ENCODE data around the gene ME3. TPM values are rescaled to one million over a fixed set of nuclear protein-coding genes. Genes with fewer than 3 reads are reported as not detected.
"Not testable (repeated sequence)": the region's sequence is repeated elsewhere in the genome, so short reads cannot be mapped to it uniquely, and the experiment has no call there.

ME3 gene
- total RNA-seq, 1 donor from 2014 or later, result 37.6 TPM

GRCh38 chr11:86433361-86434095 is 238.9 kb downstream of the ME3 start:
- DNase-seq (ENCODE audit: low spot score), result not testable (repeated sequence)

- no peak for DNase-seq (ENCODE audit: low spot score)
Measured at GRCh38 chr11:86431258-86431657, 241.2 kb downstream of the ME3 start.

- no peak for DNase-seq (ENCODE audit: low spot score)
Measured at GRCh38 chr11:86427441-86427840, 245.0 kb downstream of the ME3 start.

GRCh38 chr11:86423488-86423887 is 248.9 kb downstream of the ME3 start:
- not testable (repeated sequence) for DNase-seq (ENCODE audit: low spot score)

- no peak for DNase-seq (ENCODE audit: low spot score)
Measured at GRCh38 chr11:86422371-86422770, 250.0 kb downstream of the ME3 start.

GRCh38 chr11:86421946-86422345 is 250.5 kb downstream of the ME3 start:
- no peak for DNase-seq (ENCODE audit: low spot score)

DNA sequence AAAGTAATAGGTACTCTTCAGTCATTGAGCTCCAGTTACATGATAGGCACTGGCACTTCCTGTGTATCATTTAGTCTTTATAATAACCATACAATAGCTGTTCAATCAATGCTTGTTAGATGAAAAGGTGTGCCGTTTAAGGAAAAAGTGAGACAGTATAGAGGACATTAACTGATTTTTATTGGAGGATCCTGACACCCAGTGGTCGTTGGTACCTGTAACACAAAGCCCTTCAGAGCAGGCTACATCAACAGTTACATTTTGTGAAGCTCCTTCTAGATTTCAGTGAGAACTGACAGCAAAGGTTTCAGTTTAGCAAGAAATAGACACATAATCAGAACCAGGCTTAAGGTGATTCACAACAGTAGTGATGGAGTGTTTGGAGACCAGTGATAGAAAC is 253.5 kb downstream of the ME3 start:
- DNase-seq (ENCODE audit: low spot score), result no peak

DNA sequence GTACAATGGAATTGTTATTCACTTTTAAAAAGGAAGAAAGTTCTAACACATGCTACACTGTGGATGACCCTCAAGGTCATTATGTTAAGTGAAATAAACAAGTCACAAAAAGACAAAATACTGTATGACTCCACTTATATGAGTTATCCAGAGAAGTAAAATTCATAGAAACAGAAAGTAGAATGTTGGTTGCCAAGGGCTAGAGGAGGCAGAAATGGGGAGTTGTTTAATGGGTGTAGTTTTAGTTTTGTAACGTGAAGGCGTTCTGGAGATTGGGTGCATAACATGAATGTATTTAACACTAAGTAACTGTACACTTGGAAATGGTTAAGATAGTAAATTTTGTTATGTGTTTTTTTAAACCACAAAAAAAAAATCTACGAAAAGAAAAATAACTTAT is 253.9 kb downstream of the ME3 start:
- no peak for DNase-seq (ENCODE audit: low spot score)

DNA sequence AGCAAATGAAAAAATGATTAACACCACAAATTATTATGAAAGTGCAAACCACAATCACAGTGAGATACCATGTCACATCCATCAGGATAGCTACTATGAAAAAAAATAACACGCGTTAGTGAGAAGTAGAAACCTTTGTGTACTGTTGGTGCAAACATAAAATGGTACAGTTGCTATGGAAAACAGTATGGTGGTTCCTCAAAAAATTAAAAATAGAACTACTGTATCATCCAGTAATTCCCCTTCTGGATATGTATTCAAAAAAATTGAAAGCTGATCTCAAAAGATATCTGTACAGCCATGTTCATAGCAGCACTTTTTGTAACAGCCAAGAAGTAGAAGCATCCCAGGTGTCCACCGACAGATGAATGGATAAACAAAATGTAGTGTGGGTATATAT is 254.3 kb downstream of the ME3 start:
- no peak for DNase-seq (ENCODE audit: low spot score)

- DNase-seq (ENCODE audit: low spot score), result not testable (repeated sequence)
Measured at GRCh38 chr11:86416951-86417350, 255.5 kb downstream of the ME3 start.

DNA sequence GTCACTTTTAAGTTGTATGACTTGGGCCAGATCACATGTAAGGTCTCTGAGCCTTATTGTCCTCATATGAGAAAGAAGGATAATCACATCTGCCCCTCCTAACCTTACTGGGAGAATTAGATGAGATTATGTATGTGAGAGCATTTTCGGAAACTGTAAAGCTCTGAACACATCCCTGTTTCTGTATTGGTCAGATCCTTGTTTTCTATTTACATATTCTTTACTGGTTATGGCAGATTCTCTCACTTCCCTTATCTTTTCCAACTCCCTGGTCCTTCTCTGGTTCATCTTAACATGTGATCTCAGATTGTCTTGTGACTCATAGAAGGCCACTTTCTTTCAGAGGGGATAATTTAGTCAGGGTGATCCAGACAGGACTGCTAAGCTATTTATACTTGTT is 255.9 kb downstream of the ME3 start:
- DNase-seq (ENCODE audit: low spot score), result no peak

DNA sequence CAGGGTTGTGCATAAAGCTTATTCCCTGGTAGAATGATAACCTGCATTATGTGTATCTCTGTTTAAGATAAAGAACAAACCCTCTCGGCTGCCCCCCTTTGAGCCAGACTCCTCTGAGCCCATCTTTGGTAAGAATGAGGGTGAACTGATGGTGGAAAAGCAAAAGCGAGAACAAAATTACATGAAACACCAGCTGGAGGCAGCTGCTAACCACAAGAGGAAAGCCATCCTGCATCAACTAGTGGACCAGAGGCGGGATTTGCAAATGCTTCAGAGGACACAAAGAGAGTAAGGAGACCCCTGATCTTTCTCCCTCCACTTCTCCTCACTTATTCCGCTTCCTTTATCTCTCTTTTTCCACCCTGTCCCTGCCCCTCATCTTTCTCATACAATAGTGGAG is 257.4 kb downstream of the ME3 start:
- no peak for DNase-seq (ENCODE audit: low spot score)

- no peak for DNase-seq (ENCODE audit: low spot score)
Measured at GRCh38 chr11:86414032-86414431, 258.4 kb downstream of the ME3 start.

GRCh38 chr11:86408845-86409244 is 263.6 kb downstream of the ME3 start:
- DNase-seq (ENCODE audit: low spot score), result no peak

GRCh38 chr11:86403458-86403857 is 269.0 kb downstream of the ME3 start:
- DNase-seq (ENCODE audit: low spot score), result no peak

- DNase-seq (ENCODE audit: low spot score), result no peak
Measured at GRCh38 chr11:86398106-86398505, 274.3 kb downstream of the ME3 start.

- no peak for DNase-seq (ENCODE audit: low spot score)
Measured at GRCh38 chr11:86397351-86397750, 275.1 kb downstream of the ME3 start.

- DNase-seq (ENCODE audit: low spot score), result no peak
Measured at GRCh38 chr11:86396396-86396795, 276.0 kb downstream of the ME3 start.

DNA sequence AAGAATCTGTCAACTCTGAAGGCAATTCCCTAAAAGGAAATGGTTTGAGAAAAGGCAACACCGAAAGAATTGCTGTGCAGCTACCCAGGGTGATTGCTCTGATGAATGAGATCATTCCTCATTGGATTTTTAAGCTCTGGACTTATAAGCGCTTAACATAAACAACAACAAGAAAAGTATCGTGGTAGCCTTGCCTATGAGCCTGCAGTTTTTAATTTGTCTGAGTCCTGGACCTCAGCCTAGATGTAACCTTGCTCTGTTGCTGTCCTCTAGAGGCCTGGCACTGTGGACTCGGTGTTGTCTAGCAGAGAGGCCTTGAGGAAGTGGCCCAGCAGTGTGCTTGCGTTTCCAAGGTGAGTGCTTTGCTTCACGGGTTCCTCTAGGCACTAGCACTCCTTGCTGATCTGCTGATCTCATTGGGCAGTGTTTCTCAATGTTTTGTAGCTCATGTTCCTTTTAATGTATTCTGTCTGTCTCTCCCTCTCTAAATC is 277.3 kb downstream of the ME3 start:
- no peak for DNase-seq (ENCODE audit: low spot score)

Other genes with a start within 250 kb of the ME3 start
- gene PRSS23, start 127.9 kb upstream of the ME3 start, total RNA-seq, result 178 TPM